ENCODE measurements around the gene HLA-DQB2. TPM values are rescaled to one million over a fixed set of nuclear protein-coding genes. Genes with fewer than 3 reads are reported as not detected.

The HLA-DQB2 gene
- not detected in 2 replicates for total RNA-seq (2011; cell fraction: chromatin; rRNA removed; ENCODE audit: low replicate concordance)
- not detected in 2 replicates for total RNA-seq (2011; cell fraction: nucleolus; rRNA removed)
- not detected in 2 replicates for total RNA-seq (2011; cell fraction: nucleoplasm; rRNA removed)
- total RNA-seq (2014; rRNA removed) (not detected in 2 replicates), total RNA-seq (2014; rRNA removed; fragmentation: Illumina TruSeq; extraction: Trizol) (not detected in 2 replicates), total RNA-seq (2015; rRNA removed; fragmentation: Illumina TruSeq; extraction: Trizol) (not detected in 2 replicates), total RNA-seq (2021) (not detected in 2 replicates), polyA plus RNA-seq (2011; rRNA removed) (not detected in 2 replicates), polyA plus RNA-seq (2014; fragmentation: Illumina TruSeq; extraction: Trizol) (not detected in 2 replicates), polyA plus RNA-seq (2014; fragmentation: Nextera tagmentation; extraction: Ambion mirVana) (not detected), polyA plus RNA-seq (2014; rRNA removed) (not detected in 2 replicates), polyA minus RNA-seq (2011; rRNA and poly(A)+ RNA removed) (not detected in 2 replicates), Bru-seq, nascent RNA (not detected), BruChase-seq, experiment 1, labeled RNA remaining after a 2-hour chase (not detected), BruChase-seq, experiment 2, labeled RNA remaining after a 6-hour chase (not detected)
- not detected in 2 replicates for polyA plus RNA-seq (2011; cell fraction: cytosol; rRNA removed)
- not detected in 2 replicates for polyA plus RNA-seq (2011; cell fraction: nucleus; rRNA removed)
- not detected in 2 replicates for polyA plus RNA-seq (2012)
- not detected in 2 replicates for polyA minus RNA-seq (2011; cell fraction: cytosol; rRNA and poly(A)+ RNA removed)
- not detected in 2 replicates for polyA minus RNA-seq (2011; cell fraction: nucleus; rRNA and poly(A)+ RNA removed)
- long read RNA-seq, experiment 1 = 0 reads
- long read RNA-seq, experiment 2 = 0 reads
- long read RNA-seq, experiment 3 = 0 reads

- no TSS peak for BruUV-seq (replicated peaks)
- H3K4me1 ChIP-seq (replicated peaks in 1 of 2; ENCODE audit: control insufficient read depth in 2 of 2, insufficient read depth in 2 of 2, low read length in 2 of 2) = peaks cover 0 to 8% of the 10 kb centered on the region in 2 experiments; a peak in 1 of 5 replicates
Observed at GRCh38 chr6:32763421-32763820, at the start of gene HLA-DQB2. TSS of gene HLA-DQB2 (minus strand) at chr6:32763532. CDS start at chr6:32763470, 62 bp downstream.

More at GRCh38 chr6:32763421-32763820, at the start of gene HLA-DQB2:
- H3K4me2 ChIP-seq (ENCODE audit: insufficient read depth, low read length) = no peak within 1 kb of the TSS
- no peak within 1 kb of the TSS for H3K4me3 ChIP-seq
- ChIA-PET POLR2A (interaction anchor here (0.7 kb wide), 2 partner anchors 128 to 1554 kb away, joined by 3 read pairs; no protein-coding TSS in a partner anchor), CTCF (ENCODE audit: low intra/inter-chr PET ratio) (no interaction called here)
- no peaks in the 10 kb centered on the region for H3K9me3 ChIP-seq (replicated peaks; ENCODE audit: control insufficient read depth, insufficient read depth, low read depth, low read length)
- H3K27ac ChIP-seq (ENCODE audit: extremely low read depth, low read depth, low read length) = no peak within 1 kb of the TSS
- intact Hi-C loops (cut with micrococcal nuclease) (no loop called here), in situ Hi-C loops (cut with MboI) (no loop called here)
- H3K9me1 ChIP-seq (ENCODE audit: control insufficient read depth, insufficient read depth, low read length) = no peaks in the 10 kb centered on the region
- no peak within 1 kb of the TSS for H3K9ac ChIP-seq (ENCODE audit: insufficient read depth in 1 of 2, low read depth in 2 of 2, low read length in 2 of 2)
- TF ChIP-seq MAZ (CRISPR knock-in tag; conservative IDR thresholded peaks at IDR 0.05 in 1 of 2, IDR thresholded peaks at IDR 0.05 in 1 of 2) (no peak), ETV6 (IDR thresholded peaks at IDR 0.05; ENCODE audit: borderline replicate concordance in 1 of 2, low read depth in 2 of 2, low read length in 1 of 2) (no peak), ETV6 (CRISPR knock-in tag; IDR thresholded peaks at IDR 0.05; ENCODE audit: borderline replicate concordance) (no peak), PRPF4 (IDR thresholded peaks at IDR 0.05; ENCODE audit: insufficient read depth, low read depth, low read length, poor library complexity, severe bottlenecking) (no peak), MLX (CRISPR knock-in tag; conservative IDR thresholded peaks at IDR 0.05) (no peak), GATAD2B (IDR thresholded peaks at IDR 0.05; ENCODE audit: borderline replicate concordance) (no peak), IFI16 (CRISPR knock-in tag; IDR thresholded peaks at IDR 0.05) (no peak), FOXJ3 (CRISPR knock-in tag; IDR thresholded peaks at IDR 0.05) (no peak), ADNP (tag; IDR thresholded peaks at IDR 0.05) (no peak), ZKSCAN1 (IDR thresholded peaks at IDR 0.05; ENCODE audit: low read depth, low read length) (no peak), WHSC1 (IDR thresholded peaks at IDR 0.05; ENCODE audit: low read length) (no peak)
- TF ChIP-seq, protein P1, sequence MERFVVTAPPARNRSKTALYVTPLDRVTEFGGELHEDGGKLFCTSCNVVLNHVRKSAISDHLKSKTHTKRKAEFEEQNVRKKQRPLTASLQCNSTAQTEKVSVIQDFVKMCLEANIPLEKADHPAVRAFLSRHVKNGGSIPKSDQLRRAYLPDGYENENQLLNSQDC (CRISPR knock-in tag; IDR thresholded peaks at IDR 0.05) = no peak
- TF ChIP-seq, protein P2, sequence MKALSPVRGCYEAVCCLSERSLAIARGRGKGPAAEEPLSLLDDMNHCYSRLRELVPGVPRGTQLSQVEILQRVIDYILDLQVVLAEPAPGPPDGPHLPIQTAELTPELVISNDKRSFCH (CRISPR knock-in tag; IDR thresholded peaks at IDR 0.05) = no peak
- TF ChIP-seq, protein P2 (tag; IDR thresholded peaks at IDR 0.05) = no peak
- H2AFZ ChIP-seq (ENCODE audit: low read depth, low read length) = no peak within 1 kb of the TSS
- H3K27me3 ChIP-seq (ENCODE audit: control insufficient read depth in 2 of 2, insufficient read depth in 2 of 2, low read length in 2 of 2) = peaks cover 19 to 42% of the 10 kb centered on the region in 2 experiments; a peak in 3 of 5 replicates
- DNase-seq (ENCODE audit: extremely low read depth in 1 of 4, low spot score in 3 of 4) = peak in 1 of 4 experiments; percentile 34
- FAIRE-seq = no peak
- no peaks in the 10 kb centered on the region for H3K36me3 ChIP-seq (ENCODE audit: control insufficient read depth, insufficient read depth, low read length)
- no peaks in the 10 kb centered on the region for H4K20me1 ChIP-seq (replicated peaks; ENCODE audit: control insufficient read depth, insufficient read depth, low read length)
- no peaks in the 10 kb centered on the region for H3K79me2 ChIP-seq (ENCODE audit: control insufficient read depth, insufficient read depth, low read length)
- ATAC-seq = no peak
- 0% methylated on average over 4 of the region's 4 CpGs for WGBS (ENCODE audit: insufficient coverage, low coverage, missing lambda C conversion rate)
